Germinal center (tissue), 1 donor: ENCODE results near the gene C10orf71.

ENCODE experiments used
- DNase-seq: peaks from one replicate; pipeline ENCODE4 v3.0.0; 2012; ENCODE audit warnings: mixed read lengths, low spot score

The C10orf71 gene

GRCh38 chr10:49274886-49275285 is 24.1 kb upstream of the C10orf71 start:
- DNase-seq, result no peak

- no peak for DNase-seq
Observed at GRCh38 chr10:49275896-49276295, 23.1 kb upstream of the C10orf71 start.

- no peak for DNase-seq
Observed at GRCh38 chr10:49276596-49276995, 22.4 kb upstream of the C10orf71 start.

GRCh38 chr10:49277973-49278372 is 21.0 kb upstream of the C10orf71 start:
- no peak for DNase-seq

GRCh38 chr10:49278497-49278981 is 20.4 kb upstream of the C10orf71 start:
- DNase-seq, result no peak

- DNase-seq, result no peak
Observed at GRCh38 chr10:49279015-49279880, 19.7 kb upstream of the C10orf71 start.

GRCh38 chr10:49280001-49280408 is 19.0 kb upstream of the C10orf71 start:
- DNase-seq, result no peak

- DNase-seq, result no peak
Observed at GRCh38 chr10:49281461-49281860, 17.5 kb upstream of the C10orf71 start.

GRCh38 chr10:49282306-49282705 is 16.7 kb upstream of the C10orf71 start:
- no peak for DNase-seq

- no peak for DNase-seq
Observed at GRCh38 chr10:49282879-49283341, 16.1 kb upstream of the C10orf71 start.

GRCh38 chr10:49283491-49283890 is 15.5 kb upstream of the C10orf71 start:
- DNase-seq, result no peak

- no peak for DNase-seq
Observed at GRCh38 chr10:49284356-49284755, 14.6 kb upstream of the C10orf71 start.

GRCh38 chr10:49285232-49285631 is 13.7 kb upstream of the C10orf71 start:
- DNase-seq, result no peak

GRCh38 chr10:49286686-49287085 is 12.3 kb upstream of the C10orf71 start:
- DNase-seq, result no peak

- no peak for DNase-seq
Observed at GRCh38 chr10:49287689-49288340, 11.2 kb upstream of the C10orf71 start.

- DNase-seq, result no peak
Observed at GRCh38 chr10:49288341-49289065, 10.5 kb upstream of the C10orf71 start.

- DNase-seq, result no peak
Observed at GRCh38 chr10:49289480-49289879, 9.5 kb upstream of the C10orf71 start.

- no peak for DNase-seq
Observed at GRCh38 chr10:49290131-49290530, 8.8 kb upstream of the C10orf71 start.

- no peak for DNase-seq
Observed at GRCh38 chr10:49290607-49291006, 8.4 kb upstream of the C10orf71 start.

- no peak for DNase-seq
Observed at GRCh38 chr10:49292565-49293207, 6.3 kb upstream of the C10orf71 start.

- DNase-seq, result no peak
Observed at GRCh38 chr10:49293208-49293603, 5.8 kb upstream of the C10orf71 start.

- no peak for DNase-seq
Observed at GRCh38 chr10:49294731-49295130, 4.2 kb upstream of the C10orf71 start.
